Gastroesophageal sphincter (tissue), 3 donors: ENCODE measurements around the gene PGAP2.

Experiments
- POLR2A ChIP-seq, 2 donors: fragments of 450-650 bp; IDR thresholded peaks; one replicate each; pipeline ENCODE4 v1.6.1; 2017; ENCODE audit warnings: antibody characterized with exemption in 2 of 2, mild to moderate bottlenecking in 2 of 2, moderate library complexity in 1 of 2
- POLR2AphosphoS5 ChIP-seq: sonication (generic); formaldehyde crosslinking; IDR thresholded peaks from one replicate; pipeline ENCODE4 v1.6.1; 2017; ENCODE audit warnings: antibody characterized with exemption
- TF ChIP-seq, protein P1 (sequence below), 4 experiments: fragments of 200-600 bp in 2 of 4; fragments of 450-650 bp in 2 of 4; sonication (generic) in 1 of 4; IDR thresholded peaks; one replicate each; pipeline ENCODE4 v1.5.1; 2017 to 2019; ENCODE audit warnings: antibody characterized with exemption in 4 of 4, mild to moderate bottlenecking in 2 of 4, moderate library complexity in 2 of 4

DNA sequence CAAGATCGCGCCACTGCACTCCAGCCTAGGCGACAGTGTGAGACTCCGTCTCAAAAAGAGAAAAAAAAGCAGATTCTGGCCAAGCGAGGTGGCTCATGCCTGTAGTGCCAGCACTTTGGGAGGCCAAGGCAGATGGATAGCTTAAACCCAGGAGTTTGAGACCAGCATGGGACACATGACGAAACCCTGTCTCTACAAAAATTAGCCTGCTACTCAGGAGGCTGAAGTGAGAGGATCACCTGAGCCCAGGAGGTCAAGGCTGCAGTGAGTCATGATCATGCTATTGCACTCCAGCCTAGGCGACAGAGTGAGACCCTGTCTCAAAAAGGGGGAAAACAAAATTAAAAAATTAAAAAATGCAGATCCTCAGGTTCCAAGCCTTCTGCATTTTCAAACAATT, 14.0 kb downstream of the PGAP2 start:
- TF ChIP-seq, protein P1, sequence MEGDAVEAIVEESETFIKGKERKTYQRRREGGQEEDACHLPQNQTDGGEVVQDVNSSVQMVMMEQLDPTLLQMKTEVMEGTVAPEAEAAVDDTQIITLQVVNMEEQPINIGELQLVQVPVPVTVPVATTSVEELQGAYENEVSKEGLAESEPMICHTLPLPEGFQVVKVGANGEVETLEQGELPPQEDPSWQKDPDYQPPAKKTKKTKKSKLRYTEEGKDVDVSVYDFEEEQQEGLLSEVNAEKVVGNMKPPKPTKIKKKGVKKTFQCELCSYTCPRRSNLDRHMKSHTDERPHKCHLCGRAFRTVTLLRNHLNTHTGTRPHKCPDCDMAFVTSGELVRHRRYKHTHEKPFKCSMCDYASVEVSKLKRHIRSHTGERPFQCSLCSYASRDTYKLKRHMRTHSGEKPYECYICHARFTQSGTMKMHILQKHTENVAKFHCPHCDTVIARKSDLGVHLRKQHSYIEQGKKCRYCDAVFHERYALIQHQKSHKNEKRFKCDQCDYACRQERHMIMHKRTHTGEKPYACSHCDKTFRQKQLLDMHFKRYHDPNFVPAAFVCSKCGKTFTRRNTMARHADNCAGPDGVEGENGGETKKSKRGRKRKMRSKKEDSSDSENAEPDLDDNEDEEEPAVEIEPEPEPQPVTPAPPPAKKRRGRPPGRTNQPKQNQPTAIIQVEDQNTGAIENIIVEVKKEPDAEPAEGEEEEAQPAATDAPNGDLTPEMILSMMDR (IDR thresholded peaks at IDR 0.05) = no peak
- TF ChIP-seq POLR2AphosphoS5 = no peak
- no peak for TF ChIP-seq POLR2A (IDR thresholded peaks at IDR 0.05)
